Esophagus muscularis mucosa (tissue), 3 donors: ENCODE data around the gene AKAP13.

Experiments
- POLR2A ChIP-seq: fragments of 450-650 bp; IDR thresholded peaks from one replicate; pipeline ENCODE4 v1.6.1; 2017; ENCODE audit warnings: antibody characterized with exemption, moderate library complexity, mild to moderate bottlenecking, low read depth
- TF ChIP-seq, protein P1 (sequence below), 3 experiments: fragments of 200-600 bp in 2 of 3; fragments of 450-650 bp in 1 of 3; sonication (generic) in 2 of 3; IDR thresholded peaks; one replicate each; pipeline ENCODE4 v1.5.1; 2017 to 2019; ENCODE audit warnings: antibody characterized with exemption in 3 of 3, mild to moderate bottlenecking in 2 of 3, moderate library complexity in 1 of 3

DNA sequence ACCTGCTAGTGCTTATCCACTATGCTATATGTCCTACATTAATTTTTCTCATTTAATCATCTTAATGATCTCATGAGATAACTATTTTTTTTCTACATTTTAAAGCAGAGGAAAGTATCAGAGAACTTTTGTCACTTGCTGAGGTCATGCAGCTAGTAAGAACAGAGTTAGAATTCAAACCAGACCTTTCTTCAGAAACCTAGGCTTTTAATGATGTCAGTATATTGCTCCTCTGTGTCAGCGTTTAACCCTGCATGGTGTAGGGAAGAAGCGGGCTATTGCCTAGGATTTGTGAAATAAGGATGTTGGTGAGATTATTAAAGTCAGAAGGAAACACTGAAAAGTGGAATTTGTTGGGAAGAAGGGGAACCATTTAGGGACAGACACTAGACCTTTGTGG, 121.2 kb downstream of the AKAP13 start:
- no peak for TF ChIP-seq POLR2A
- TF ChIP-seq, protein P1, sequence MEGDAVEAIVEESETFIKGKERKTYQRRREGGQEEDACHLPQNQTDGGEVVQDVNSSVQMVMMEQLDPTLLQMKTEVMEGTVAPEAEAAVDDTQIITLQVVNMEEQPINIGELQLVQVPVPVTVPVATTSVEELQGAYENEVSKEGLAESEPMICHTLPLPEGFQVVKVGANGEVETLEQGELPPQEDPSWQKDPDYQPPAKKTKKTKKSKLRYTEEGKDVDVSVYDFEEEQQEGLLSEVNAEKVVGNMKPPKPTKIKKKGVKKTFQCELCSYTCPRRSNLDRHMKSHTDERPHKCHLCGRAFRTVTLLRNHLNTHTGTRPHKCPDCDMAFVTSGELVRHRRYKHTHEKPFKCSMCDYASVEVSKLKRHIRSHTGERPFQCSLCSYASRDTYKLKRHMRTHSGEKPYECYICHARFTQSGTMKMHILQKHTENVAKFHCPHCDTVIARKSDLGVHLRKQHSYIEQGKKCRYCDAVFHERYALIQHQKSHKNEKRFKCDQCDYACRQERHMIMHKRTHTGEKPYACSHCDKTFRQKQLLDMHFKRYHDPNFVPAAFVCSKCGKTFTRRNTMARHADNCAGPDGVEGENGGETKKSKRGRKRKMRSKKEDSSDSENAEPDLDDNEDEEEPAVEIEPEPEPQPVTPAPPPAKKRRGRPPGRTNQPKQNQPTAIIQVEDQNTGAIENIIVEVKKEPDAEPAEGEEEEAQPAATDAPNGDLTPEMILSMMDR (IDR thresholded peaks at IDR 0.05) = no peak
